Heart left ventricle (tissue), 13 donors: ENCODE measurements around the gene CD7.

Source experiments
- POLR2A ChIP-seq, 2 donors: fragments of 450-650 bp; IDR thresholded peaks; one replicate each; pipeline ENCODE4 v1.6.1; 2017; ENCODE audit warnings: antibody characterized with exemption in 2 of 2, mild to moderate bottlenecking in 2 of 2, moderate library complexity in 2 of 2
- TF ChIP-seq, protein P1 (sequence below), 12 donors: fragments of 200-600 bp; sonication (generic) in 4 of 12; IDR thresholded peaks; one replicate each; pipeline versions ENCODE4 v1.5.0 to v1.8.0; 2018 to 2022; ENCODE audit warnings: antibody characterized with exemption in 12 of 12, mild to moderate bottlenecking in 5 of 12
- donor health status: ischemic (EF 13 %, LVEDD 7.1; RV severe dilation, severe dysfunction).
- donor health status: DM: no; HTN: yes; CAD: no.
- donor health status: DM: no; HTN: no; CAD: no.
- donor health status: ischemic (EF 25% LVEDD 6.9; RV normal size, moderate dysfunction).
- donor health status: ischemic (EF 25% LVEDD 5.7; RV mildly dilated, moderate dysfunction).
- donor health status: ischemic (EF 35%, LVEDD 5.7; RV mildly dilated, moderate dysfunction).
- donor health status: nonischemic (EF 11% LVEDD 7.7; RV severe dilation, severe dysfunction).
- donor health status: DM: yes; HTN: yes; CAD: no.
- donor health status: PGD.
- donor health status: ischemic (EF 29% LVEDD 5.4; RV normal size, mild dysfunction).
- donor health status: nonischemic (EF 23%, LVEDD 6.1; RV moderate dilation, normal function).

DNA sequence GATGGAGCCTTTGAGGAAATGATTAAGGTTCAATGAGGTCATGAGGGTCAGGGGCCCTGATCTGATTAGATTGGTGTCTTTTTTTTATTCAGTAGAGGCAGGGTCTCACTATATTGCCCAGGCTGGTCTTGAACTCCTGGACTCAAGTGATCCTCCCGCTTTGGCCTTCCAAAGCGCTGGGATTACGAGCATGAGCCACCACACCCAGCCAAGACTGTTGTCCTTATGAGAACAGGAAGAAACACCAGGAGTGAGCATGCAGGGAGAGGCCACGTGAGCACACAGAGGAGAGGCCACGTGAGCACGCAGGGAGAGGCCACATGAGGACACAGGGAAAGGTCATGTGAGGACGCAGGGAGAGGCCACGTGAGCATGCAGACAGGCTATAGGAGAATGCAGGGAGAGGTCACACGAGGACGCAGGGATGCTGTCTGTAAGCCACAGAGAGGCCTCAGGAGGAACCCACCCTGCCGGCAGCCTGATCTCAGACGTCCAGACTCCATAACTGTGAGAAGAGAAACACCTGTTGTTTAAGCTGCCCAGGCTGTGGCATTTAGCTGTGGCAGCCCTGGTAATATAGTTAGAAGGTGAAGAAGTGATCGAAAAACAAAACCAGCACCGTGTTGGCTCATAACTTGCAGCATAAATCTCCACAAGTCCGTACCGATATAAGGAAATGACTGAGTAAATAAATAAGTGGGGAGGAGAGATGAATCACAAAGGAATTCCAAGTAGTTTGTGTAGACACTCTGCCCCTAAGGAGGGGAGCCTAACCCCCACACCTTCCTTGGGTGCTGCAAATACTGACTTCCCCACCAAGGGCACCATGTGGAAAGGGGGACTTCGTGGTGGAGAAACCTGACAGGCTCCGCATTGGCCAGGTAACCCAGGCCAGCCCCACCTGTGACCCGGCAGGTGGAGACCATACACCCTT lies 29.3 kb downstream of the CD7 start:
- TF ChIP-seq, protein P1, sequence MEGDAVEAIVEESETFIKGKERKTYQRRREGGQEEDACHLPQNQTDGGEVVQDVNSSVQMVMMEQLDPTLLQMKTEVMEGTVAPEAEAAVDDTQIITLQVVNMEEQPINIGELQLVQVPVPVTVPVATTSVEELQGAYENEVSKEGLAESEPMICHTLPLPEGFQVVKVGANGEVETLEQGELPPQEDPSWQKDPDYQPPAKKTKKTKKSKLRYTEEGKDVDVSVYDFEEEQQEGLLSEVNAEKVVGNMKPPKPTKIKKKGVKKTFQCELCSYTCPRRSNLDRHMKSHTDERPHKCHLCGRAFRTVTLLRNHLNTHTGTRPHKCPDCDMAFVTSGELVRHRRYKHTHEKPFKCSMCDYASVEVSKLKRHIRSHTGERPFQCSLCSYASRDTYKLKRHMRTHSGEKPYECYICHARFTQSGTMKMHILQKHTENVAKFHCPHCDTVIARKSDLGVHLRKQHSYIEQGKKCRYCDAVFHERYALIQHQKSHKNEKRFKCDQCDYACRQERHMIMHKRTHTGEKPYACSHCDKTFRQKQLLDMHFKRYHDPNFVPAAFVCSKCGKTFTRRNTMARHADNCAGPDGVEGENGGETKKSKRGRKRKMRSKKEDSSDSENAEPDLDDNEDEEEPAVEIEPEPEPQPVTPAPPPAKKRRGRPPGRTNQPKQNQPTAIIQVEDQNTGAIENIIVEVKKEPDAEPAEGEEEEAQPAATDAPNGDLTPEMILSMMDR (IDR thresholded peaks at IDR 0.05): no peak
- TF ChIP-seq POLR2A (IDR thresholded peaks at IDR 0.05): no peak
